CD4-positive, alpha-beta T cell treated with Interleukin-21 for 1 hour (primary cell): ENCODE data around the gene MCAM.

Source experiments
- DNase-seq: peaks from one replicate; pipeline ENCODE4 v3.0.0-alpha.2; 2020

Gene MCAM

GRCh38 chr11:119324189-119324588, 7.3 kb upstream of the MCAM start:
- DNase-seq, result no peak

- peak; percentile 79 for DNase-seq
These were observed 6.7 kb upstream of the MCAM start for GRCh38 chr11:119323532-119324033.

- DNase-seq, result no peak
These were observed 6.1 kb upstream of the MCAM start for GRCh38 chr11:119322921-119323531.

GRCh38 chr11:119322360-119322739, 5.4 kb upstream of the MCAM start:
- no peak for DNase-seq

GRCh38 chr11:119320776-119321524, 4.0 kb upstream of the MCAM start:
- DNase-seq, result peak; percentile 55

- DNase-seq, result no peak
These were observed 3.4 kb upstream of the MCAM start for GRCh38 chr11:119320240-119320775.

- no peak for DNase-seq
These were observed 2.8 kb upstream of the MCAM start for GRCh38 chr11:119319700-119320239.

GRCh38 chr11:119319136-119319699, 2.3 kb upstream of the MCAM start:
- no peak for DNase-seq

- DNase-seq, result peak; percentile 59
These were observed 1.6 kb upstream of the MCAM start for GRCh38 chr11:119318240-119319135.

GRCh38 chr11:119317592-119318239, 786 bp upstream of the MCAM start:
- DNase-seq, result no peak

GRCh38 chr11:119316016-119316728, 758 bp downstream of the MCAM start:
- DNase-seq, result no peak

GRCh38 chr11:119315131-119316015, 1.6 kb downstream of the MCAM start:
- DNase-seq, result peak; percentile 50

GRCh38 chr11:119314726-119315125, 2.2 kb downstream of the MCAM start:
- DNase-seq, result no peak

GRCh38 chr11:119310682-119311052, 6.3 kb downstream of the MCAM start:
- DNase-seq, result no peak

- no peak for DNase-seq
These were observed 6.8 kb downstream of the MCAM start for GRCh38 chr11:119309953-119310681.

GRCh38 chr11:119309411-119309810, 7.5 kb downstream of the MCAM start:
- DNase-seq, result no peak

- no peak for DNase-seq
These were observed 9.0 kb downstream of the MCAM start for GRCh38 chr11:119307974-119308373.

GRCh38 chr11:119307219-119307618, 9.7 kb downstream of the MCAM start:
- no peak for DNase-seq

- DNase-seq, result no peak
These were observed 10.5 kb downstream of the MCAM start for GRCh38 chr11:119306373-119306890.
